IPS DF 4.7 (cell line): ENCODE measurements around the gene PSMB1.
A peak's percentile ranks its signal among the peaks of the same experiment; 100 is the strongest.

Experiments
- DNase-seq: peaks from one replicate; pipeline ENCODE4 v3.0.0-alpha.2; 2013; ENCODE audit warnings: low spot score; ENCODE audit errors: extremely low read depth

The PSMB1 gene

GRCh38 chr6:170552765-170553533, at the start of gene PSMB1:
Gene PSMB1, minus strand, starts transcription at chr6:170553307. Its CDS starts 65 bp downstream, at chr6:170553242.
- DNase-seq, result peak; percentile 91

DNA sequence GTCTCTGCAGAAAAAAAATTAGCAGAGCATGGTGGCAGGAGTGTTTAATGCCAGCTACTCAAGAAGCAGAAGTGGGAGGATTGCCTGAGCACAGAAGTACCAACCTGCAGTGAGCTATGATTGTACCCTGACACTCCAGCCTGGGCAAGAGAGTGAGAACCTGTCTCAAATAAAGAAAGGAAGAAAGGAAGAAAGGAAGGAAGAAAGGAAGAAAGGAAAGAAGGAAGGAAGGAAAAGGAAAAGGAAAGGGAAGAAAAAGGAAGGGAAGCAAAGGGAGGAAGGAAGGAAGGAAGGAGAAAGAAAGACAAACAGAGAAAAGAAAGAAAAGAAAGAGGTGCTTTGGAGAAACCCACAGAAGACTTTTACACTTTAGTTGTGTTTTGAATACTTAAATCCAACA, 44.2 kb upstream of the PSMB1 start:
- DNase-seq, result no peak

GRCh38 chr6:170596426-170596825, 43.3 kb upstream of the PSMB1 start:
- DNase-seq, result no peak

DNA sequence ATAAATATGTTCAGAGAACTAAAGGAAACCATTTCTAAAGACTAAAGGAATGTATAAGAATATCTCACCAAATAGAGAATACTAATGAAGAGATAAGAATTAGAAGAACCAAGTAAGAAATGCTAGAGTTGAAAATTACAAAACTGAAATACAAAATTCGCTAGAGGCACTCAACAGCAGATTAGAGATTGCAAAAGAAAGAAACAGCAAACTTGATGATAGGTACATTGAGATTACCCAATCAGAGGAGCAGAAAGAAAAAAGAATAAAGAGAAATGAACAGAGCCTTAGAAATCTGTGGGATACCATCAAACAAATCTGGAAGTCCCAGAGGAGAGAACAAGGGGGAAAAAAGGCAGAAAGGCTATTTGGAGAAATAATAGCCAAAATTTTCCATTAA, 37.6 kb upstream of the PSMB1 start:
- no peak for DNase-seq

GRCh38 chr6:170584954-170585498, 31.9 kb upstream of the PSMB1 start:
- no peak for DNase-seq

DNA sequence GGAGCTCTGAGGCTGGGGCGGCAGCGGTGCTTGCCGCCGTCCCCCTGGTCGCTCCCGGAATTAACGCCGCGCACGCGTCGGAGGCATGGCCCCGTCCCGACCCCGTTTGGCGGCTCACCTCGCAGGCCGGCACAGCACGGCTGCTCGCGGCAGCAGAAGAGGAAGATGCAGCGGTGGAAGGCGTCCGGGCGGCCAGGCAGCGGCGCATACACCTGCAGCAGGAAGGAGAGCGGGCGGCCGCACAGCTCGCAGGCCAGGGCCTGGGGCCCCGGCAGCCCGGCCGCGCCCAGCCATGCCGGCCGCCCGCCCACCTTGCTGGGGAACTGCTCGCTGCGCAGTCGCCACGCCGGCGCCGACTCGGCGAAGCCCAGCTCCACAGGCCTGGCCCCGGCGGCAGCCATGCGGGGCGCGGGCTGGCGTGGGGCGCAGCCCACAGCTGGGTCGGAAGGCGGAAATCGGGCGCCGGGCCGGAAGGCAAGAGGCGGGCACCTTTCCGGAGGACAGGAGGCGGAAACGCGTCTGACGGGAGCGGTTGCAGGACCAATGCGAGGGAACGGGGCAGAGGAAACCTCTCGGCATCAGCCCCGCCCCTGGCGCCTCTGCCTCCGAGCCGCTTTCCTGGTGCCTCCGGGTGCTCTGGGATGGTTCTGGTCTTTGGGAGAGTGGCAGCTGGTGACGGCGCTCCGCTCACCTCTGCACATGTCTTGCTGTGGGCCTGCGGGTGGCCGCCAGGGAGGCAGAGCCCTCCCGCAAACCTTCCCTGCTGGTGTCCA, 31.3 kb upstream of the PSMB1 start, which contains the start of gene PDCD2:
Gene PDCD2, minus strand, starts transcription at position 457 of the 773 bp plus-strand sequence. Its CDS starts 56 bp downstream, at position 401.
- peak; percentile 62 for DNase-seq

DNA sequence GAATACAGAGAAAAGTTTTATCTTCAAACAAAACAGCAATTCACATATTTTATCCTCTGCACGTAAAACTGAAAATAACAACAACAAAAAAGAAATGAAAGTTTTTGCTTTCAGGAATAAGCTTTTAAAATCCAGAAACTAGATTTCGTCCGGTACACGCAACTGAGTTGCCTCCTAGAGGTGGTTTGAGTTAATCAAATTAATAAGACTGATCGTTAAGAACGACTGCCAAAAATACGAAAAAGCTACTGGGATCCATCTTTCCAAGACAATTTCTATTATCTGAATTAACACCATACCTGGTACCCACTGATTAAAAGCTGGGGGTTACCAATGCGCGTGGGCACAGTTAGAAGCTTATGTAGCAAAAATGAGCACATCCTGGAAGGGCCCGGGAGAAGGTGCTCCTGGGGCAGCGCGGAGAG, 30.7 kb upstream of the PSMB1 start:
- no peak for DNase-seq

GRCh38 chr6:170578909-170579308, 25.8 kb upstream of the PSMB1 start:
- DNase-seq, result no peak

- no peak for DNase-seq
Measured at GRCh38 chr6:170575250-170575649, 22.1 kb upstream of the PSMB1 start.

GRCh38 chr6:170572704-170573466, 19.8 kb upstream of the PSMB1 start:
- DNase-seq, result no peak

DNA sequence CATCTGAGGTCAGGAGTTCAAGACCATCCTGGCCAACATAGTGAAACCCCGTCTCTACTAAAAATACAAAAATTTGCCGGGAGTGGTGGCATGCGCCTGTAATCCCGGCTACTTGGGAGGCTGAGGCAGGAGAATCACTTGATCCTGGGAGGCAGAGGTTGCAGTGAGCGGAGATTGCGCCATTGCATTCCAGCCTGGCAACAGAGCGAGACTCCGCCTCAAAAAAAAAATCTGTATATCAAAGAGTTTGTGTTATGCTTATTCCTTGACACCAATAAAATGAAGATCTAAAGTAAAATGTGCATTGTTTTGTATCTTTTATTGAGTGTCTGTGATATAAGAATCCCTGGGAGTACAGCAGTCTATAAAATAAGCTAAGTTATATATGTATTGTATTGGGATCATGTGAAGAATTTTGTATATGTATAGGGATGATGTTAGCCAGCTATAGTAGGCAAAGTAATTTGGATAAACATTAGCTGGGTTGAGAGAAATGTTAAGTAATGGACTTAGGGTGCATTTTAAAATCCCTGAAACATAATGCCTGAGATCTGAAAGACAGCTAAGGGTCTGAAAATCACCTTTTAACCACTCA, 11.9 kb upstream of the PSMB1 start:
- no peak for DNase-seq

- no peak for DNase-seq
Measured at GRCh38 chr6:170561555-170561954, 8.4 kb upstream of the PSMB1 start.

DNA sequence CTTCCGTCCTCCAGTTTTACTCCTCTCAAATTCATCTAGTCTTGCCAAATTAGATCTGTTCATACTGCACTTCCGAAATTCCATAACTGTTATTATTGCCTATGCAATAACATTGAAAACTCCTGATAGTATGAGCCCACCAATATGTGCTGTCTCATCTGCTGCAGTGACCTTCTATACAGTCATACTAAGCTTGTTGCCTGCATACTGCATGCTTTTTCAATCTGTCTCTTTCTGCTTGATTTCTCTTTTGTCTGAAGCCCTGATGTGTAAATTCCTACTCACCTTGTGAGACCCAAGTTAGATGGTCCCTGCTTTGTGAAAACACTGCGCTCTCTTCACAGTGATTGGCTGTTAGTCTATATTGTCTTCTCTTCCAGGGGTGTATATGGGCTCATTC, 2.2 kb upstream of the PSMB1 start:
- no peak for DNase-seq

DNA sequence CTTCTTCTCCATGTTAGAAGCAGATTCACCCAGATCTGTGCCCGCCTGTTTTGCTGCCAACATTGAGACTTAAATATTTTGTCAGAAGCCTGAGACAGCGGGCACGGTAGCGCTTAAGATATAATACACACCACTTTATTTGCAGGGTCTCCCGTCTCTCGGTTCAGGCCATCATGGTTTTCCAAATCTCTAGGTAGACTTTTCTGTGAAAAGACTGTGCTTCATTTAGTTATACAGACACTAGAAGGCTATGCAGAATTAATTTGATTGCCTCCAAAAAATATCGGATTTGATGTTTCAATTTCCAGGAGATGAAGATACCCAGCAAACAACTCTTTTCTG, 1.7 kb upstream of the PSMB1 start:
- DNase-seq, result no peak

DNA sequence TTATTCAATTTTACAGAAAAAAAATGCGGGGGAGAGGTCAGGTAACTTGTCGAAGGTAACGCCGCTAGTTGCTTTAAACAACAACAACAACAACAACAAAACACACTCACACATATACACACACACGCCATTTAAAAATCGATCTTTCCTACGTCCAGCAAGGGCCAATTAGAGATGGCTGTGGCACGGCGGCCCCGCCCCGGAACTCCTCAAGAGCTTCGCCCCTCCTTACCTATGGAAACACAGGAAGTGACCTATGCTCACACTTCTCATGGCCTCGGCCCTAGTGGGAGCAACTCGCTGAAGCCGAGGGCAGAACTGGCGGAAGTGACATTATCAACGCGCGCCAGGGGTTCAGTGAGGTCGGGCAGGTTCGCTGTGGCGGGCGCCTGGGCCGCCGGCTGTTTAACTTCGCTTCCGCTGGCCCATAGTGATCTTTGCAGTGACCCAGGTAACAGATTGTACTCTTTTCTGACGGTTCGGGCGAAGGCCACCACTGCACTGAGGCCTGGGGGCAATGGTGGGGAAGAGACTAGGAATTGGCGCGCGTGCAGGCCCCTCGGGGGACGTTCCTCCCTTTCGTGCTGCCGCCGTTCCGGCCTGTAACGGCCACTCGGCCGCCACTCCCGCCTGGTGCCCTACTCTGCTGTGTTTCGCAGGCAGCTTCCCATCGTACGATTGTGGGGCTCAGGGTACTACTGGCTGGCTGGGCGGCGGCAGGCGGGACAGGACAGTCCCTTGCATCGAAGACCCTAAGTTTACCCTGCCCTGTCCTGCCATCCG, 1.1 kb upstream of the PSMB1 start, which contains the start of gene TBP:
Gene TBP, plus strand, starts transcription at position 357 of the 783 bp plus-strand sequence. CDS start 2,661 bp downstream, outside the sequence.
- DNase-seq, result peak; percentile 92

DNA sequence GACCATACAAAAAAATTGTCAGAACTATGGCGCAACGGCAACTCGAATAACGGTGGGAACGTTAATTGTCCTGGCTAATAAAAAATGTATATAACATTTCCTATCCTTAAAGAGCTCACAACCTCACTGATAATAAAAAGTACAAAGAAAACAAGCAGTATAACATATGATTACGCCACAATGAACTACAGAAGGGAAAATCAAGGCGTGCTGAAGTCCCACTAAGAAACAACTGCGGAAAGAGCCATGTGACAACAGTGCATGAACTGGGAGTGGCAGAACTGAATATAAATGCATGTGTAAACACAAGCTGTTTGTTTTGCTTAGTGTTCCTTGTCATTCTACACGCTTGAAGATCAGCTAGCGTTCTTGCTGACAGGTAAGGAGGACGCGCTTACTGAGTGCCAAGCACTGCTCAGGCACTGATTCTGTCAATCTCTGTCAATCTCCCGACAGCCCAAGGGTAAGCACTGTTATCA, 466 bp upstream of the PSMB1 start:
- no peak for DNase-seq

DNA sequence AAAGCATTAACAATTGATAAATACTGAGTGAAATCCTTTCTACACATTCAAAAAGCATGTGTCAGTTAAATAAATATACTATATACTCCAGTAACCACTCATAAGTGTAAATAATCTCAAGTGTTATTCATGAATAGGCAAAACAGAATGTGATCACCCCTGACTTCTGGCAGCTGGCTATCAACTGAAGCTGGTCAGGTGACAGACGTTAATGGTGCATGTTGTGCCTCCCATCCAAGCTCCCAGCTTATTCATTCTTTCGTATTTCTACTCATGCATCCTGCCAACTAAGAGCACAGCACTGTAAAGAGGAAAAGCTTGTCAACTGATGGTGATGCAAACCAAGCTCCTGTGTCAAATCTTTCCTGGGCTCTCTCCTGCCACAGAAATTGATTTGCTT, 7.7 kb downstream of the PSMB1 start:
- no peak for DNase-seq

DNA sequence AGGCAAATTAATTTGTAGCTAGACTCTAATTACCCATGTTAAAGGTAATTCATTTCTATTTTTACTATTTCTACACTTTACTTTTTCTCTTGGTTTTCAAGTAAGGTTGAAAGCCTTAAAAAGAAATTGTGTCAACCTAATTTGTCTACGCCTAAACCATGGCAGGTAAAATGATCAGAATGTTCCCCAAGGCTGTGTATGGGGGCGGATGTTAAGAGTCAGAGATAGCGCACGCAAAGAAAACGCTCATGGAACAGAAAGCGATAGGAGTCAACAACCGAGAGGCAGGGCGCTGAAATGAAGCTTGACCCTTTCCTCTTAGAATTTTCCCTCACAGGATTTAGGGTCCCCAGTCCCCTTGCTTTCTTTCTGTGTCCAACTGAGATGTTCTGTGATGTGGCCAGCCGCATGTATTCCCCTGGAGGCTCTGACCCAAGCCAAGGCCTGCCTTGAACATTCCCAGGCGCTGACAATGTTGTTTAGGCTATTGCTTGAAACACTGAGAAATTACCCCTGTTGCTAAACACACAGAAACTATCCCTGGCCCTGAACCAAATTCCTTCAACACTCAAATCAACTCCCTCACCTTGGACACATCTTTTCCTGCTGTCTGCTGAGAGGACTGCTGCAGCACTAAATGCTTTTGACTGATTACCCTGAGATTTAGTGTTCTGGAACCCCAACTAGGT, 10.9 kb downstream of the PSMB1 start:
- DNase-seq, result no peak

DNA sequence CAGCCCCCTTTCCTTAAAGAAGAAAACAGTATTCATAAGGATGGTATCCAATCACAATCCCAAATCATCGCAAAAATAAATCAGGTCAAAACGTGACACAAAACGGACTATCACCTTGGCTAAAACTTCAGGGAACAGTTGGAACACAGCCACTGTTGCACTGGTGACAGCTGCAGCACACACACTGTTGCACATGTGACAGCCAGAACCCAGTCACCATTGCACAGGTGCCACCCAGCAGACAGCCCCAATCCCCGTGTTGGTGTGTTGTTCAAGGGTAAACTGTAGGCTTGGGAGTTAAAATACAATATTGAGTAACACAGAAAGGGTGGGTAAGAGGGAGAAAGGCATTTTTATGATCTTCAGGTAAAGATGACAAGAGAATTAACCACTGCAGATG, 15.8 kb downstream of the PSMB1 start:
- DNase-seq, result no peak

DNA sequence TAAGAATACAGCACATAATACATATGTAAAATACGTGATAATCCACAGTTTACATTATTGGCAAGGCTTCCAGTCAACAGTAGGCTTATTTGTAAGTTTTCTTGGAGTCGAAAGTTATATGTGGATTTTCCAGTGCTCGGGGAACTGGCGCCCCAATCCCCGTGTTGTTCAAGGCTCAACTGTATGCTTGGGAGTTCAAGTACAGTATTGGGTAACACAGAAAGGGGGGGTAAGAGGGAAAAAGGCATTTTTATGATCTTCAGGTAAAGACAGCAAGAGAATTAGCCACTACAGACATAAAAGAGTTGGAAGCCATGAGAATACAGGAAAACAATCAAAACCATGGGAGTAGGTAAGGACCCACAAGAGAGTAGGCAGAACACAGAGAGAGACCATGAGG, 16.4 kb downstream of the PSMB1 start:
- DNase-seq, result no peak
